ENCODE measurements around the gene SYNDIG1L.
"Not testable (repeated sequence)": the region's sequence is repeated elsewhere in the genome, so short reads cannot be mapped to it uniquely, and the experiment has no call there.

SYNDIG1L gene

GRCh38 chr14:74456684-74457564 lies 30.9 kb upstream of the SYNDIG1L start:
- H3K36me3 Mint-ChIP-seq (ENCODE audit: low read depth) = peaks cover 7% of the 10 kb centered on the region
- H3K4me3 Mint-ChIP-seq = no peak overlapping the region
- H3K27ac Mint-ChIP-seq = no peak overlapping the region
- peaks cover 9% of the 10 kb centered on the region for H3K27me3 Mint-ChIP-seq
- peaks cover 28% of the 10 kb centered on the region for H3K4me1 Mint-ChIP-seq (ENCODE audit: low read depth)
- intact Hi-C loops (cut with micrococcal nuclease) = no loop called here
- no peaks in the 10 kb centered on the region for H3K9me3 Mint-ChIP-seq

- Mint-ChIP-seq H3K27me3 (peaks cover 13% of the 10 kb centered on the region), H3K4me1 (ENCODE audit: low read depth) (peaks cover 16% of the 10 kb centered on the region)
- H3K4me3 Mint-ChIP-seq; H3K27ac Mint-ChIP-seq; intact Hi-C loops (cut with micrococcal nuclease); H3K9me3 Mint-ChIP-seq; H3K36me3 Mint-ChIP-seq (ENCODE audit: low read depth): not testable (repeated sequence)
Measured at GRCh38 chr14:74454397-74454796, 28.4 kb upstream of the SYNDIG1L start.

GRCh38 chr14:74444866-74445265 lies 18.9 kb upstream of the SYNDIG1L start:
- Mint-ChIP-seq H3K27me3 (peaks cover 24% of the 10 kb centered on the region), H3K4me3 (no peak overlapping the region), H3K4me1 (ENCODE audit: low read depth) (no peaks in the 10 kb centered on the region), H3K27ac (no peak overlapping the region), H3K9me3 (no peaks in the 10 kb centered on the region), H3K36me3 (ENCODE audit: low read depth) (no peaks in the 10 kb centered on the region)
- intact Hi-C loops (cut with micrococcal nuclease) = no loop called here

GRCh38 chr14:74442757-74443156 lies 16.7 kb upstream of the SYNDIG1L start:
- Mint-ChIP-seq H3K4me1 (ENCODE audit: low read depth) (no peaks in the 10 kb centered on the region), H3K27me3 (peaks cover 13% of the 10 kb centered on the region), H3K27ac (no peak overlapping the region), H3K4me3 (no peak overlapping the region), H3K36me3 (ENCODE audit: low read depth) (no peaks in the 10 kb centered on the region), H3K9me3 (no peaks in the 10 kb centered on the region)
- intact Hi-C loops (cut with micrococcal nuclease) = no loop called here

- intact Hi-C loops (cut with micrococcal nuclease) = no loop called here
- Mint-ChIP-seq H3K4me1 (ENCODE audit: low read depth) (no peaks in the 10 kb centered on the region), H3K36me3 (ENCODE audit: low read depth) (no peaks in the 10 kb centered on the region)
Measured at GRCh38 chr14:74441113-74441512, 15.1 kb upstream of the SYNDIG1L start.

GRCh38 chr14:74438351-74438915 lies 12.4 kb upstream of the SYNDIG1L start:
- intact Hi-C loops (cut with micrococcal nuclease) = no loop called here
- no peaks in the 10 kb centered on the region for H3K9me3 Mint-ChIP-seq
- peaks cover 27% of the 10 kb centered on the region for H3K27me3 Mint-ChIP-seq
- no peak overlapping the region for H3K4me3 Mint-ChIP-seq
- no peaks in the 10 kb centered on the region for H3K36me3 Mint-ChIP-seq (ENCODE audit: low read depth)
- H3K27ac Mint-ChIP-seq = no peak overlapping the region
- H3K4me1 Mint-ChIP-seq (ENCODE audit: low read depth) = peaks cover 6% of the 10 kb centered on the region

More at GRCh38 chr14:74441113-74441512, 15.1 kb upstream of the SYNDIG1L start:
- Mint-ChIP-seq H3K9me3 (no peaks in the 10 kb centered on the region), H3K27me3 (peaks cover 14% of the 10 kb centered on the region), H3K4me3 (no peak overlapping the region), H3K27ac (no peak overlapping the region)

- Mint-ChIP-seq H3K4me1 (ENCODE audit: low read depth) (peaks cover 9% of the 10 kb centered on the region), H3K27ac (no peak overlapping the region), H3K36me3 (ENCODE audit: low read depth) (no peaks in the 10 kb centered on the region), H3K27me3 (peaks cover 22% of the 10 kb centered on the region), H3K9me3 (no peaks in the 10 kb centered on the region), H3K4me3 (no peak overlapping the region)
- intact Hi-C loops (cut with micrococcal nuclease) = no loop called here
Measured at GRCh38 chr14:74437496-74438053, 11.6 kb upstream of the SYNDIG1L start.

- Mint-ChIP-seq H3K36me3 (ENCODE audit: low read depth) (no peaks in the 10 kb centered on the region), H3K27me3 (peaks cover 32% of the 10 kb centered on the region), H3K9me3 (no peaks in the 10 kb centered on the region), H3K4me1 (ENCODE audit: low read depth) (peaks cover 27% of the 10 kb centered on the region), H3K27ac (no peak overlapping the region), H3K4me3 (no peak overlapping the region)
- intact Hi-C loops (cut with micrococcal nuclease) = no loop called here
Measured at GRCh38 chr14:74434294-74434693, 8.3 kb upstream of the SYNDIG1L start.

GRCh38 chr14:74429991-74430390 lies 4.0 kb upstream of the SYNDIG1L start:
- peaks cover 27% of the 10 kb centered on the region for H3K4me1 Mint-ChIP-seq (ENCODE audit: low read depth)
- H3K9me3 Mint-ChIP-seq = no peaks in the 10 kb centered on the region
- no peak overlapping the region for H3K4me3 Mint-ChIP-seq
- H3K36me3 Mint-ChIP-seq (ENCODE audit: low read depth) = no peaks in the 10 kb centered on the region
- H3K27me3 Mint-ChIP-seq = peaks cover 51% of the 10 kb centered on the region
- intact Hi-C loops (cut with micrococcal nuclease) = no loop called here
- no peak overlapping the region for H3K27ac Mint-ChIP-seq

- intact Hi-C loops (cut with micrococcal nuclease) = no loop called here
- no peak overlapping the region for H3K4me3 Mint-ChIP-seq
- peaks cover 23% of the 10 kb centered on the region for H3K4me1 Mint-ChIP-seq (ENCODE audit: low read depth)
- H3K27me3 Mint-ChIP-seq = peaks cover 53% of the 10 kb centered on the region
- H3K36me3 Mint-ChIP-seq (ENCODE audit: low read depth) = no peaks in the 10 kb centered on the region
- no peaks in the 10 kb centered on the region for H3K9me3 Mint-ChIP-seq
- no peak overlapping the region for H3K27ac Mint-ChIP-seq
Measured at GRCh38 chr14:74429221-74429691, 3.2 kb upstream of the SYNDIG1L start.

GRCh38 chr14:74427651-74428050 lies 1.6 kb upstream of the SYNDIG1L start:
- H3K27ac Mint-ChIP-seq = no peak overlapping the region
- intact Hi-C loops (cut with micrococcal nuclease) = no loop called here
- H3K36me3 Mint-ChIP-seq (ENCODE audit: low read depth) = no peaks in the 10 kb centered on the region
- no peaks in the 10 kb centered on the region for H3K9me3 Mint-ChIP-seq
- H3K4me3 Mint-ChIP-seq = no peak overlapping the region
- peaks cover 23% of the 10 kb centered on the region for H3K4me1 Mint-ChIP-seq (ENCODE audit: low read depth)
- H3K27me3 Mint-ChIP-seq = peaks cover 58% of the 10 kb centered on the region

- Mint-ChIP-seq H3K27me3 (peaks cover 71% of the 10 kb centered on the region), H3K27ac (no peak overlapping the region), H3K9me3 (no peaks in the 10 kb centered on the region), H3K4me3 (no peak overlapping the region), H3K36me3 (ENCODE audit: low read depth) (no peaks in the 10 kb centered on the region), H3K4me1 (ENCODE audit: low read depth) (peaks cover 6% of the 10 kb centered on the region)
- intact Hi-C loops (cut with micrococcal nuclease) = no loop called here
Measured at GRCh38 chr14:74425525-74426201, 347 bp downstream of the SYNDIG1L start.

- Mint-ChIP-seq H3K9me3 (no peaks in the 10 kb centered on the region), H3K4me3 (no peak overlapping the region), H3K4me1 (ENCODE audit: low read depth) (peaks cover 4% of the 10 kb centered on the region), H3K36me3 (ENCODE audit: low read depth) (no peaks in the 10 kb centered on the region), H3K27ac (no peak overlapping the region), H3K27me3 (peaks cover 63% of the 10 kb centered on the region)
- intact Hi-C loops (cut with micrococcal nuclease) = no loop called here
Measured at GRCh38 chr14:74424606-74425005, 1.4 kb downstream of the SYNDIG1L start.

GRCh38 chr14:74423246-74423645 lies 2.8 kb downstream of the SYNDIG1L start:
- Mint-ChIP-seq H3K4me3 (no peak overlapping the region), H3K27ac (no peak overlapping the region), H3K9me3 (no peaks in the 10 kb centered on the region), H3K27me3 (peaks cover 52% of the 10 kb centered on the region), H3K4me1 (ENCODE audit: low read depth) (peaks cover 4% of the 10 kb centered on the region), H3K36me3 (ENCODE audit: low read depth) (no peaks in the 10 kb centered on the region)
- intact Hi-C loops (cut with micrococcal nuclease) = no loop called here

All from dendritic cell treated with granulocyte-macrophage colony-stimulating factor and Interleukin-4, amounts not matched to agents 40 ng/mL and 50 ng/mL, for 4 days (primary cell).